Activated CD4-positive, alpha-beta T cell treated with anti-CD3 and anti-CD28 coated beads, Interleukin-2, Interleukin-6, amounts not matched to agents 100 ng/mL and 50 ng/mL, durations not matched to agents 16 hours and 8 hours (primary cell): ENCODE results near the gene FAM209B.
"Not testable (repeated sequence)": the region's sequence is repeated elsewhere in the genome, so short reads cannot be mapped to it uniquely, and the experiment has no call there.

ENCODE experiments used
- DNase-seq: peaks from one replicate; pipeline ENCODE4 v3.0.0-alpha.2; 2020

Gene FAM209B, protein sequence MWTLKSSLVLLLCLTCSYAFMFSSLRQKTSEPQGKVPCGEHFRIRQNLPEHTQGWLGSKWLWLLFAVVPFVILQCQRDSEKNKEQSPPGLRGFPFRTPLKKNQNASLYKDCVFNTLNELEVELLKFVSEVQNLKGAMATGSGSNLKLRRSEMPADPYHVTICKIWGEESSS

GRCh38 chr20:56532946-56533345 lies at the start of gene FAM209B:
FAM209B (plus strand) TSS chr20:56533246; CDS start chr20:56533342, 96 bp downstream.
- DNase-seq: not testable (repeated sequence)

DNA sequence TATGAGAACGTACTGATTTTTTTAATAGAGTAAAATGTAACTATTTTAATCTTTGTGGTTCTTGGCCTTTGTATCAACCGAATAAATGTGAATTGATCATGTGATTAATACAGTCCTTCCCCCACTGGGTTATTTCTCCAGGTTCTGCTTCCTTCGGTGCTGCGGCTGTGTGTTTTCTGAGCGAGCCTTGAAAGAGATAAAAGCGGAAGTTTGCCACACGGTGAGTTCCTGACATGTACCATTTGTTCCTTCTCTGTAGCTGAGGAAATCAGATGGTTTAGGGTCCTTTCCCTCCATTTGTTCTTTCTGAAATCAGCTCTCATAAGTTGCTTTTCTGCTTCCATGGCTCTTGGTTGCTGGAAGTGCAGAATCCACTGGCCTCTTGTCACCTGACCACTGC lies 49.1 kb upstream of the FAM209B start:
- DNase-seq: no peak

- no peak for DNase-seq
Observed at GRCh38 chr20:56487216-56487615, 45.8 kb upstream of the FAM209B start.

- no peak for DNase-seq
Observed at GRCh38 chr20:56488566-56488965, 44.5 kb upstream of the FAM209B start.

DNA sequence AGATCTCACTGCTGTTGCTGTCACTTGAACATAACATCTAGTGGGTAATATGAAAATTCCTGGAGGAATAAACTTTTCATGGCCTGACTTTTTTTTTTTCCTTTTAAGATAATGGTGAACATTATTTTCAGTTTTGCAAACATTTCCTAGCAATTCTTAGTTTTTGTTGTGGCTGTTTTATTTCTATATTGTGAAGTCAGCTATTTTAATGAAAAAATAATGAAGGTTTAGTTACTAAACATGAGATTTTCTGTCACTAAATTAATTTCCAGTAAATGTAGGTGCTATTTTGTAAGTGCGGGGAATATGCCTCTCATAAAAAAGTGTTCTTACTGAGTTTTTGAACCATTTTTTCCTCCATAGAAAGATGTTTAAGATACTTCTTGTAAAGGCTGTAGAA lies 31.9 kb upstream of the FAM209B start:
- no peak for DNase-seq

DNA sequence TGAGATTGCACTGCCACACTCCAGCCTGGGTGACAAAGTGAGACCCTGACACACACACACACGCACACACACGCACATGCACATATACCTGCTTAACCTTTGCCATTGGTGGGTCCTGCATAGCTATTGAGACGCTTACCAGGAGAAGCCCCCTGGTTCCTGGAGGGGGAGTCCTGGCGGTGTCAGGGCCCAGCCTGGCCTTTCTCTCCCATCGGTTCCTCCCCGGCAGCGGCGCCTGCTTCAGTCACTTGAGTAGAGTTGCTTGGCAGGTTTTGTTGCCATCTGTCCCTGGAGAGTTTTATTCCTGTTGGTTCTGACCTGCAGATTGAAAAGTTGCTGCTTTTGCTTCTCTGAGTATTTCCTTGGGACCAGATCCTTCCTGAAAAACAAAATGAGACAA lies 29.1 kb upstream of the FAM209B start:
- DNase-seq: no peak

DNA sequence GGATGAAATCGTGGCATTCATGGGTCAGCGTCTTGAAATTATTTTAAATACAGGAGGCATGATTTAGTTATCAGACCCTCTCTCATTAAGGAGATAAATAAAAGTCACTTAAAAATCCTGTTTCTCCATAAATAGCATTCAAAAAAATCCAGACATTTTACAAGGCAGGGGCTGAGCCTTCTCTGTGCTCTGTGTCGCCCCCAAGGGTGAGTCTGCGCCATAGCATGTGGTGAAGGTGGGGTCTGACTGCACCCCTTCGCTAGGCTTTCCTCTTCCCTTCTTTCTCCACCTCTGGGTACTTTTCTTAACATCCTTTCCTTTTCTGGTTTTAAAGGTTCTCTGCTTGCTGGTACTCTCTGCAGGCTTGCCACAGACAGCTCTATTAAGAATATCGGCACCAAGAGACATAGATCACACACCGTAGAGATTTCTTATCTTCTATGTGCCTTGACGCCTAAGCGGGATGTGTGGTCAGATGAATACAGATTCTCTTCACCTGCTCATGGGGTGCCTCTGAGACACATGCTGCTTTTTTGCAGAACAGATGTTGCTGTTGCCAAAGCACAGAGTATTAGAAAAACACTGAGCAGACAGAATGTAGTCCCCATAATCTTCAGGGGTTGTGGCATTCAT lies 28.6 kb upstream of the FAM209B start:
- DNase-seq: peak; percentile 22

DNA sequence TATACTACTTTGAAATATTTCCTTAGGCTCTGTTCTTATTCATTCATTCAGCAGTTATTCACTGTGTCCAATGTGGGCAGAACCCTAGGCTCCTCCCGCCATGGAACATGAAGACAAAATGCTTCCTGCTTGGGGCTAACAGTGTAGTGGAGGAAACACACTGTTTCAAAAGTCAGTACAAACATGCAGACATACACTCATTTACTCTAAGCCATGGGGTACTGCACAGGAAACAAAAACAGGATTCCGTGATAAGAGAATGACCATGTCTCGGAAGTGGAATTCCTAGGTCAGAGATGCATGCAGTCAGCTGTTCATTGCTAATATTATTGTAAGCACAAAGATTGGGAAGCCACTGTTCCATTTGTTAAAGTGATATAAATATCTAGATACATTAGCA lies 26.9 kb upstream of the FAM209B start:
- DNase-seq: no peak

GRCh38 chr20:56511926-56512325 lies 21.1 kb upstream of the FAM209B start:
- DNase-seq: no peak

DNA sequence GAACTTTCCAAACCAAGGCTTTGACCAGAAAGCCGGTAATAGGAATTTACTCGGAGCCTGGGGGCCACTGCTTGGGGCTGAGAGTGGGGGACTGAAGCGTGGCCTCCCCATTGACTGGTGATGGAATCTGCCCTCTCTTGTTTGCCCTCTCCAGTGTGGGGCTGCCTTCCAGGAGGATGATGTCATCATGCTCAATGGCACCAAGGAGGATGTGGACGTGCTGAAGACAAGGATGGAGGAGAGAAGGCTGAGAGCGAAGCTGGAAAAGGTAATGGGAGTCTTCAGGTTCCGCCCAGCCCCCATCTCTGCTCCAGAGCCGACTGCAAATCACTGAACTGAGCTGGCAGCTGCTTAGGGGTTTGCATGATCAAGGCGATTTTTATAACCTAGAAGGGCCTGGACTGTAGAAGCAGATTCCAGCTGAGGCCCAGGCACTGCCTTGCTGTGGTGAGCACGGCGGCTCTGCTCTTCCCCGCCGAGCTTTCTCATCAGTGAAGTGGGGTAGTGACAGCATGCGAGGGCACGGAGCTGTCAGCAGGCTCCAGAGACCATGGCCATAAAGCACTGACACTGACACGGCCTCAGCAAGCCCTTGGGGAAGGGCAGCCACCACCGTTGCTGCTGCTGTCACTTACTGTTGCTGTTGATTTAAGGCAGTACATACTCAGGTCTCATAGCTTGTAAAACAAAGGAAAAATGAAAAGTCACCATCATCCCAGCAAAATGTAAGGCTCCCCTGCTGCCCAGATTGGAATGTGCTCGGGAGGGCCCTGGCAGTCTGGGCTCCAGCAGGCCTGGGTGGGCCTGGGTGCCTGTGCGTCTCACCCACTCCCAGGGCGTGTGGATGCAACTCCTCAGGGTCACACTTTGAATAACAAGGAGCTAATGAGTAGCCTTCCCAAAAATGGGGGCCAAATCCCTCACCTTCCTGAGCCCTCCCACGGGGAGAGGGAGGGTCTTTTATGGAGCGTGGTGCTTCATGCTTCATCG lies 19.6 kb upstream of the FAM209B start:
- DNase-seq: no peak

DNA sequence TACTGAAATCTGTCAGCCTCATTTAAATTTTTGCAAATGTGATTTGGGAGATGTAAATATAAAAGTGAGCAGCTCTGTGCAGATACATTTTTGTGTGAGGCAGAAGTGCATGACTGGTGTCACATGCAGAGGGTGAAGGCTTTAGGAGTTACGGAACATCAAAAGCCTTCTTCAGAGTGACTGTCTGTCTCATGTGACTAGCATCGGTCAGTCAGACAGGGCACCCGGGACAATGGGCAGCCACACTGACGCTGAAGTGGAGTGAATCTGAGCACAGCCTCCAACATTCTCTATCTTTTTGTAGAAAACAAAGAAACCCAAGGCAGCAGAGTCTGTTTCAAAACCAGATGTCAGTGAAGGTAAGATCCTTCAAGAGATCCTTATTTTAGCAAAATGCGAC lies 16.4 kb upstream of the FAM209B start:
- DNase-seq: no peak

DNA sequence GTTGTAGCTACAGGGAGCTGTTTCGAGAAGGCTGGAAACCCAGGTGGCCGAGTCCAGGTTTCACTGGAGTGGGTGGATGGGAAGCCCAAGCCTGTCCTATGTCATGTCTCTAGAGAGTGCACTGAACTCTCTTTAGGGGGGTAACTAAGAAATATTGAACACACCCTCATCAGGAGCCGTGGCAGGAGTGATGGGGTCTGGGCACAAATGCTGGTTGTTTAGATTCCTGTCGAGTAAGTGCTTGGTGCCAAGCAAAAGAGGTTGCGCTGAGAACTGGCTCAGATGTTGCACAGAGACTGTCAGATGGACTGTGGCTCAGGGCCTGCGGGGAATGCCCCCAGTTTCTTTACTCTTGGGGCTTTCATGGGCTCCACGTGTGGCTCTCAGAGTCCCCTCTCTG lies 15.8 kb upstream of the FAM209B start:
- no peak for DNase-seq

DNA sequence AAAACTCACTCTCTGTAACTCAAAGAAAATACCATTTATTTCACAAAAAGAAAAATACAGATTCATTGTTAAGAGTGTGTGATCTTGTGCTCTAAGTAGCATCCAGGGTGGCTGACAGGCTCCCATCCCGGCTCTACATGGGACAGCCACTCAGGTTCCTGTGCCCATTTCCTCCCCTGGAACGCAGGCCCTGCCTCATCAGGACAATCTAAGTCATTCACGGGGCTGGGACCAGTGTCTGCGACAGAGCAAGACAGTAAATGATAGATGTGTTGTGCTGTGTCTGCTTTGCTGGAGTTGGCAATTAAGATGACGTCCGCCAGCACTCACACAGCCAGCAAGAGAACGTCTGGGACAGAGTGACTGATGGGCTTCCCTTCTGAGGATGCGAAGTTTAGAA lies 15.4 kb upstream of the FAM209B start:
- DNase-seq: no peak

DNA sequence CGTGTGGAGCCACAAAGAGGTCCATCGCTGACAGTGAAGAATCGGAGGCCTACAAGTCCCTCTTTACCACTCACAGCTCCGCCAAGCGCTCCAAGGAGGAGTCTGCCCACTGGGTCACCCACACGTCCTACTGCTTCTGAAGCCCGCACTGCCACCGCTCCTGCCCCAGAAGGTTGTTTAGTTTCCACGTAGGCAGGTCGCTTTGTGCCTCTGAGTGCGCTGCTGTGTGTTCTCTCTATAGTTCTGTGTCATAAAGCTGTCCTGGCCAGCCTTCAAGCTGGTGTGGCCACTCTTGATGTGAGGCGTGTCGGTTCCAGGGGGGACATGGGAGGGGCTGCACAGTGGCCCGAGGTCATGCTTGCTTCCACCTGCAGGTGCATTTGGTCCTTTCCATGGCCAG lies 14.9 kb upstream of the FAM209B start:
- DNase-seq: no peak

DNA sequence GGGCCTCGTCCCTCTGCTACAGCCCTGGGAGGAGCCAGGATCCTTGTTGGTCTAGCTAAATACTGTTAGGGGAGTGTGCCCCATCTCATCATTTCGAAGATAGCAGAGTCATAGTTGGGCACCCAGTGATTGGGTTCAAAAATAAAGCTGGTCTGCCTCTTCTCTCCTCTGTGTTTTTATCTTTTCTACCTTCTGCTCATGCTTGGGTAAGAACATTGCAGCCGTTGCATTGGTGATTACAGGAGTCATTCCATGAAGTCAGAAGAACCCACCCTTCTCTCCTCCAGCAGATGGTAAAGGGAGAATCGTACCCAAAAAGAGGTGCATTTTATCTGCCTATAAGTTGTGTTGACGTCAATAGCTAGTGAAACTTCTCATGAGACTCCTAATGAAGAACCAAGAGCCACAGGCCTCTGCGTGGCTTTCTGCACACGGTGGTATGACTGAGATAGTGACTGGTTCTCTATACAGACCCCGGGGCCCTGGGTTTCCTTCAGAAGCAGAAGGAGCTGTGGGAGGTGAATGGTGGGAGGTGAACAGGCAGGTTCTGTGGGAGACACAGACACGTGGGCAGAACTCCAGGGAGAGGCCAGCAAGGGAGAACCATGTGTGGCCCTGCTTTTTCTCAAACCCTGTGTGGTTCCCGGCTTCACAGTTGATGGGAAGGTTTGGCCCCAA lies 14.2 kb upstream of the FAM209B start:
- no peak for DNase-seq

DNA sequence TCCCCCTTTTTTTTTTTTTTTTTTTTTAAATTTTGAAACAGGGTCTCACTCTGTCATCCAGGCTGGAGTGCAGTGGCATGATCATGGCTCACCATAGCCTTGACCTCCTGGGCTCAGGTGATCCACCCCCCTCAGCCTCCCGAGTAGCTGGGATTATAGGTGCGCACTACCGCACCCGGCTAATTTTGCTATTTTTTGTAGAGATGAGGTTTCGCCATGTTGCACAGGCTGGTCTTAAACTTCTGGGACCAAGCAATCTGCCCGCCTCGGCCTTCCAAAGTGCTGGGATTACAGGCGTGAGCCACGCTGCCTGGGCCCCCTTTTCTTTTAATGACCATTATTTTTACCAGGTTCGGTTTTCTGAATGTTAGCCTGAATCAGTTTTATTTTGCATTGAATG lies 13.5 kb upstream of the FAM209B start:
- DNase-seq: no peak

GRCh38 chr20:56520180-56520579 lies 12.9 kb upstream of the FAM209B start:
- DNase-seq: no peak

- DNase-seq: not testable (repeated sequence)
Observed at GRCh38 chr20:56520746-56521354, 12.2 kb upstream of the FAM209B start.

GRCh38 chr20:56522311-56522710 lies 10.7 kb upstream of the FAM209B start:
- DNase-seq: no peak

GRCh38 chr20:56524444-56524843 lies 8.6 kb upstream of the FAM209B start, which contains the start of gene FAM209A:
FAM209A (plus strand) TSS chr20:56524744; CDS start chr20:56524809, 65 bp downstream.
- DNase-seq: not testable (repeated sequence)

DNA sequence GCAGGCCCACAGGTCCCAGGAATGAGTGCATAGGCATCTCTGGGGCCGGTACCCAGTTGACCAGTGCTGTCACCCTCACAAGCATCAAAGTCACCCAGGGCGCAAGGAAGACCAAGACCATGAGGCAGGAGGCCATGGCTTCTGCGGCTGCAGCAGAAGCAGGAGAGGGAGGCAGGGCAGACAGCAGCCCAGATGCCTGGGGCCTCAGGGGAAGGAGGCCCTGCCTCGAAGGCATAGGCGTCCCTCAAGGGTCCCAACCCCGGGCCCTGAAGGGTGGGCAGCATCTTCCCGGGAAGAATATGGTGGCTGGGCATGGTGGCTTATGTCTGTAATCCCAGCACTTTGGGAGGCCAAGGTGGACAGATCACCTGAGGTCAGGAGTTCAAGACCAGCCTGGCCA lies 5.5 kb upstream of the FAM209B start:
- no peak for DNase-seq

DNA sequence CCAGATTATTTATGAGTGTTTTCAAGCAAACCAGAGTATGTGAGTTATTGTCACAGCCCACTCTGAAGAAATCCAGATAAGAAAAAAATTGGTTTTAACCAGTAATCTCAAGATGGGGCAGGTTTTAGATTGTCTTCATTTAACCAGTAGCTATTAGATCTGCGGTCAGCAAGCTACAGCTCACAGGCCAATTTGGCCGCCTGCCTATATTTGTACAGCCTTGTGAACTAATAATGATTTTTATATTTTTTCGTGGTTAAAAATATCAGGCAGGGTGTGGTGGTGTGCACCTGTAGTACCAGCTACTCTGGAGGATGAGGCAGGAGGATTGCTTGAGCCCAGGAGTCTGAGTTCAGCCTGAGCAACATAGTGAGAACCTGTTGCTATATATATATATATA lies 5.0 kb downstream of the FAM209B start:
- no peak for DNase-seq

GRCh38 chr20:56540415-56540814 lies 7.4 kb downstream of the FAM209B start:
- DNase-seq: no peak
